H1 (cell line): ENCODE results near the gene DTD1.

Experiments used
- ASH2L ChIP-seq: fragments of 200-600, 300-600 bp; sonication (generic); IDR thresholded peaks from one replicate; pipeline ENCODE4 v1.7.1; 2017; ENCODE audit warnings: low read length
- POLR2A ChIP-seq, 2 experiments: IDR thresholded peaks; 1 replicate in 1 of 2; 2 replicates in 1 of 2; pipeline ENCODE4 v1.6.1; 2011; ENCODE audit warnings: low read depth in 2 of 2, low read length in 2 of 2, mild to moderate bottlenecking in 2 of 2; ENCODE audit errors: control extremely low read depth in 1 of 2
- TF ChIP-seq, protein P1 (sequence below), 3 experiments: IDR thresholded peaks; 1 replicate in 2 of 3; 2 replicates in 1 of 3; pipeline versions ENCODE4 v1.5.1 to v1.6.1; 2011; ENCODE audit warnings: low read length in 3 of 3, mild to moderate bottlenecking in 3 of 3, inconsistent platforms in 2 of 3, low read depth in 1 of 3, moderate library complexity in 1 of 3; ENCODE audit not compliant: insufficient read depth in 1 of 3; ENCODE audit errors: control extremely low read depth in 1 of 3

DNA sequence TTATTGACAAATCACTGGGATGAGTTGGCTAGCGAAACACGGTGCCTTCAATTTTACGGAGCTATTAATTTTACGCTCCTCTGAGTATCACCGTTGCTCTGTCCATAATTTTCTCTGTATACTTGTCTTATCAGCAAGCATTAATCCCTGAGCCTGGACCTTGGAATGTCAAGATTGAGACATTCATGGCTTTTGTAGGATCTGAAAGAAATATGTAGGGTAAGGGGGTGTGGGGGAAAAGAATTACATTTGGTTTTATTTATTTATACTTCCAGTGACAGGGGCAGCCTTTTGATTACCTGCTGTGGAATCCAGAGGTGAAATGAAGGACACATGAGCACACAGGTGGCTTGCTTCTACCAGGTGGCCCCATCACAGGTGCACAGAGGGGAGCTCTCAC is 46.6 kb downstream of the DTD1 start:
- TF ChIP-seq, protein P1, sequence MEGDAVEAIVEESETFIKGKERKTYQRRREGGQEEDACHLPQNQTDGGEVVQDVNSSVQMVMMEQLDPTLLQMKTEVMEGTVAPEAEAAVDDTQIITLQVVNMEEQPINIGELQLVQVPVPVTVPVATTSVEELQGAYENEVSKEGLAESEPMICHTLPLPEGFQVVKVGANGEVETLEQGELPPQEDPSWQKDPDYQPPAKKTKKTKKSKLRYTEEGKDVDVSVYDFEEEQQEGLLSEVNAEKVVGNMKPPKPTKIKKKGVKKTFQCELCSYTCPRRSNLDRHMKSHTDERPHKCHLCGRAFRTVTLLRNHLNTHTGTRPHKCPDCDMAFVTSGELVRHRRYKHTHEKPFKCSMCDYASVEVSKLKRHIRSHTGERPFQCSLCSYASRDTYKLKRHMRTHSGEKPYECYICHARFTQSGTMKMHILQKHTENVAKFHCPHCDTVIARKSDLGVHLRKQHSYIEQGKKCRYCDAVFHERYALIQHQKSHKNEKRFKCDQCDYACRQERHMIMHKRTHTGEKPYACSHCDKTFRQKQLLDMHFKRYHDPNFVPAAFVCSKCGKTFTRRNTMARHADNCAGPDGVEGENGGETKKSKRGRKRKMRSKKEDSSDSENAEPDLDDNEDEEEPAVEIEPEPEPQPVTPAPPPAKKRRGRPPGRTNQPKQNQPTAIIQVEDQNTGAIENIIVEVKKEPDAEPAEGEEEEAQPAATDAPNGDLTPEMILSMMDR (IDR thresholded peaks at IDR 0.05; ENCODE audit: control extremely low read depth in 1 of 3, insufficient read depth in 1 of 3, low read depth in 1 of 3, low read length in 3 of 3): no peak
- TF ChIP-seq POLR2A (IDR thresholded peaks at IDR 0.05; ENCODE audit: control extremely low read depth in 1 of 2, low read depth in 2 of 2, low read length in 2 of 2): no peak
- no peak for TF ChIP-seq ASH2L
